Stimulated activated CD4-positive, alpha-beta T cell treated with anti-CD3 and anti-CD28 coated beads, Interleukin-12 subunit alpha, Interleukin-12 subunit beta, amount 100 ng/mL, for 48 hours (primary cell): ENCODE data around the gene MRPS18A.

Experiments
- DNase-seq, 3 donors: peaks; one replicate each; pipeline ENCODE4 v3.0.0-alpha.2; 2020; ENCODE audit warnings: low read depth in 2 of 3, low spot score in 1 of 3

The MRPS18A gene

DNA sequence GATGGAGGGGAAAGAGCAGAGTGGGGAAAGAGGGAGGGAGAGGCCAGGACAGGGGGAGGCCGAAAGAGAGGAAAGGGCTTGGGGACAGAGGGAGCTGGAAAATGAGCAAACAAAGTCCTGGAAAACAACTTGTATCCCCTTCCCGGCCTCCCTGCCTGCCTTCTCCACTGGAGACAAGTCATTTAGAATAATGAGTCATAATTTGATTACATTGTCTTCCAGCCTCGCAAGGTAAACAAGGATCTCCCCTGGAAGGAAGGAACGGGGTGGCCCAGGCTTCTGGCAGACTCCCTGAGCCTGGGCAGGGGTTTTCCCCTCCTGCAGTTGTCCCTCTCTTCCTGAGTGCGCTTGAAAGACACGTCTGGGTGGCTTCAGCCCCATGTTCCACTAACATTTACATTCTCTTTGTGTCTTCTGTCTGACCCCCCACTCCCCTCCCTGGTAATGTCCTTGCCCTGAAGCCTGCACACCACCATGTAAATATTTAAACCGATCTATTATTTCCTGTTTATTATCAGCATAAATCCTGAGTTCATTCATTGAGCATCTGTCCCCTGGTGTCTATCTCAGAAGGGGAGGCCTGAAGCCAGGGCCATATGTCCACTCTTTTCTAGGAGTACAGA, 12.1 kb upstream of the MRPS18A start:
- no peak for DNase-seq

DNA sequence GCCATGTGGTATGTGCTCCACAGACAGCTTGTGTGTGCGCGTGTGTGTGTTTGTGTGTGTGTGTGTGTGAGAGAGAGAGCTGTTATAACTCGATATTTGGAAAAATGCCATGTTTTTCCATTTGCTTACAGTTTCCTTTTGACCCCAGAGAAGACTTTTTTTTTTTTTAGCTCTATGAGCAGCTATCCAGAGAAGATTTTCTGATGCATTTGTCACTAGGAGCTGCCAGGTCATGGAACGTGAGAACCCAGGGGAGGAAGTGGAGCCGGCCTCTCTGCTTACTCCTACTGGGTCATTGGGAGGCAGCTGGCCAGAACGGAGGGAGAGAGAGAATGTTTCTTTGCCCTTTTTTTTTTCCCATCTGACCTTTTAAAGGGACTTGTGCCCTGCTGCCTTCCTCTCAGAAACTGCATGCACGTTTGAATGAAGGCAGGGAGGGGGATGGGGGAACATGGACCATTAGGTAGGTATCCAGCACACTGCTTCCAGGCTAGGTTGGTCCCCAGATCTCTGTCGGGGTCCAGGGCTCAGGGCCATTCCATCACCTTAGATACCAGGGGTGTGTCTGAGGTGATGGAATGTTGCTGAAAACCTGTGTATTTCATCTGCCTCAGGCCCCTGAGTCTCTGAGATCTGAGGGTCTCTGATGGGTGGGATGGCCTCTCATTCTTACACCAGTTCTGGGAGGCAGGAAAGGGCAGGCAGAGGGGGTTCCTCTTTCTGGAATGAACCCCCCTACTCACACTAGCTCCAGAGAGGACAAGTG, 11.2 kb upstream of the MRPS18A start:
- DNase-seq, result no peak

- DNase-seq, result no peak
These were observed 9.8 kb upstream of the MRPS18A start for GRCh38 chr6:43697421-43697820.

DNA sequence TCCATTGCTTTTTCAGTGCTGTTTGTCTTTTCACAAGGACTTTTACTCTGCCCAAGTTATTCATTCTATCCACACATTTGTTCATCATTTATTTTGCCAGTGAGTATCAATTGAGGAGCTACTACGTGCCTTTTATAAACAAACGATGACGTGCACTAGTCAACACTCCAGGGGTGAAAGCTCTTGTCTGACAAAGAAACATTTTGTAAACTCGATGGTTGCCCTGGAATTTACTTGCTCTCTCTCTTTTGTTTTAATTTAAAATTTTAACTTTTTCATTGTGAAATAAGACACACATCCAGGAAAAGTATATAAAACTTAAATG, 8.3 kb upstream of the MRPS18A start:
- DNase-seq, result no peak

DNA sequence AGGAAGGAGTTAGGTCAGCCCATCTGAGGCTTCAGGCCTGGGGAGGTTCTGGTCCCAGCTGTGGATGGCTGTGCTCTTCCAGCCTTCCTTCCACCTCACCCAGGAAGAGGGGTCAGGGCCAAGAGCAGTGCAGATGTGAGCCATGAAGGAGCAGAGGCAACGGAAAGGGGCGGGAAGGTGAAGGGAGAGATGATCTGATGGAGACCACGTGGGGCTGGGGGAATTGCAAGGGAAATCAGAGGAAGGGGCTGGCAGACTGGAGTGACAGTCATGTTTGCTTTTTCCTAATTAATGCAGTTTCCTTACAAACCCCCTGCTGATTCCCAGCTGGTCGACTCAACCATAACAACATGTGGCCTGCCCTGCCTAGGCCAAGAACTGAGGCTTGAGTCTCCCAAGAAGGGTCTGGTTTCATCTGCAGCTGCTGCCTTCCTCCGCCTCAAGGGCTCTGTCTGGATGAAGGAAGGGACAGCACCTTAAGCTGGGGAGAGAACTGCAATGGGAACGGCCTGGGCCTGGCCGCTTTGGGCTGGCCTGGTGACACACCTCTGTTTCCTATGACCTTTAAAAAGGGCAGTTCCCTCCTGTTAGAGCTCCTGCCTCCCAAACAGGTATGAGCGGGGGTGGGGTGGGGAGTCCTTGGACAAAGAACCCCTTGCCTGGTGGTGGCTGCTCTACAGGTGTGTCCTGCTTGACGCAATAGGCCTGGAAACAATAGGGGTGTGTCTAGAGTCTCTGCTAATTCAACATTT, 7.8 kb upstream of the MRPS18A start:
- DNase-seq, result no peak

DNA sequence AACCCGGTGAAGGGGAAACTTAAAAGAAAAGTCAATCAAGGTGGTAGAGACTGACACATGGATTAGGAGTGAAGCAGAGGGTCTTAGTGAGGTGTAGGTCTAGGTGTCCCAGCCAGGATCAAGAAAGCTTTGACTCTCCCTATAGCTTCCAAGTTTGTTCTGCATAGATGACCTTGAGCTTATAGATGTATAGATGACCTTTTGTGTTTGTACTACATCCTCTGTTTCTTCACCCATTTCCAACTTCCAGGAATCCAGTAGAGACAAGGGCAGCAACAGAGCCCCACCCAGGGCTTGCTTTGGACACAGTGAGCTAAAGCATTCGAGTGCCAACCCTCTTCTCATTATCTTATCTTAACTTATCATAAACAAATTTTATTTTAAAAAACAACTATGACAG, 1.8 kb upstream of the MRPS18A start:
- DNase-seq, result no peak

- no peak for DNase-seq
These were observed 533 bp downstream of the MRPS18A start for GRCh38 chr6:43687079-43687436.

DNA sequence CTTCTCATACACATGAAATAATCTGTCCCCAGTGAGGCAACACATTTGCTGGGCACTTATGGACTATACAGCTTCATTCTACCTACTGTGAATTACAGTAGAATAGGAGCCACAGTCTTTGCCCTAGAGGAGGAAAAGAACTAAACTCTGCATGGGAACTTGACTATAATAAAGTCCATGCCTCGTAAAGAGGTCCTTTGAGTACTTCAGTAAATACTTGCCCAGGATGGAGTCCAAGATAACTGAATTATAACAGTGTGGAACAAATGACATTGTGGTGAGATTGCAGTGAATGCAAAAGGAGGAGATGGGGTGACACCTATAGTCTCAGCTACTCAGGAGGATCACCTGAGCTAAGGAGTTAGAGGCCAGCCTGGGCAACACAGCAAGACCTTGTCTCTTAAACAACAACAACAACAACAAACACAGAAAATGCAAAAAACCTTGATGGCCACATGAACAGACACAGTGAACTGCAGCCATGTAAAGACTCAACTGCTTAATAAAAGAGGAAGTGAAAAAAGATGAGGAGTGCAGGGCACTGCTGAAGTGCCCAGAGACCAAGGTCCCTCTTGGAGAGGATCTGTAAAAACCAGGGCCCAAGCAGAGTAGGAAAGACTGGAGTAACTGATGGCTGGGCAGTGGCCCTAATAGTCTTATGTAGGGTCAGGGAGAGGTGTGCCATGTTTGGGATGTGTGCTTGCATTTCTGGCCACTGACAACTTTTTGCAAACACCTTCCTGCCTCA, 3.7 kb downstream of the MRPS18A start:
- DNase-seq, result no peak

DNA sequence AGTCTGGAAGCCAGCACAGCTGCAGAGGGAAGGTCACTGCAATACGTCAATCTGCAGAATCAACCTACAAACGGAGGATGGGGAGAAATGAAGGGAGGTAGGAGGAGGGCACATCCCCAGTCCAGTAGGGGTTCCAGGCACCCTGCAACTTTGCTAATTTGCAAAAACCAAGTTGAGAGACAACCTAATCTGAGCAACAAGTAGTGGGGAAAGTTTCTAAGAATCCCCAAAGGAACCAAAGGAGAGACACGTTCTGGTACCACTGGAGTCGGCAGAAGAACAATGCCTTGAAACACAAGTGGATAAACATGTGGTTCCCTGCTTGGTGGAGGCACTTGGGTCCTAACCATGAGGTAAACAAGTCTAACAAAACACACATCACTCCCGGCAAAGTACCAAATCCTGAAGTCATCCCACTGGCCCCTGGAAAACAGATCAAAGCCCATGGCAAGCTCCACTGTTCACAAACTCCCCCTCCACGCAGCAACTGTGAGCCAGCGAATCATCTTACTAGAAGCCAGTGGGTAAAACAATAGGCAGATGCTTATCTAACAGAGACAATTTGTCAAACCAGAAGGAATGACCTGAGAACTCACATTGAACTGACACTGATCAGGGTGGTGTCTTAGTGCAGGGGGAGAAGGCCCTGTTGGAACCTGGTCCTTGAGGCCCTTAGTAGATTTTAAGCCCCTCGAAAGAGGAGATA, 4.7 kb downstream of the MRPS18A start:
- no peak for DNase-seq

GRCh38 chr6:43681303-43681702, 6.3 kb downstream of the MRPS18A start:
- no peak for DNase-seq

DNA sequence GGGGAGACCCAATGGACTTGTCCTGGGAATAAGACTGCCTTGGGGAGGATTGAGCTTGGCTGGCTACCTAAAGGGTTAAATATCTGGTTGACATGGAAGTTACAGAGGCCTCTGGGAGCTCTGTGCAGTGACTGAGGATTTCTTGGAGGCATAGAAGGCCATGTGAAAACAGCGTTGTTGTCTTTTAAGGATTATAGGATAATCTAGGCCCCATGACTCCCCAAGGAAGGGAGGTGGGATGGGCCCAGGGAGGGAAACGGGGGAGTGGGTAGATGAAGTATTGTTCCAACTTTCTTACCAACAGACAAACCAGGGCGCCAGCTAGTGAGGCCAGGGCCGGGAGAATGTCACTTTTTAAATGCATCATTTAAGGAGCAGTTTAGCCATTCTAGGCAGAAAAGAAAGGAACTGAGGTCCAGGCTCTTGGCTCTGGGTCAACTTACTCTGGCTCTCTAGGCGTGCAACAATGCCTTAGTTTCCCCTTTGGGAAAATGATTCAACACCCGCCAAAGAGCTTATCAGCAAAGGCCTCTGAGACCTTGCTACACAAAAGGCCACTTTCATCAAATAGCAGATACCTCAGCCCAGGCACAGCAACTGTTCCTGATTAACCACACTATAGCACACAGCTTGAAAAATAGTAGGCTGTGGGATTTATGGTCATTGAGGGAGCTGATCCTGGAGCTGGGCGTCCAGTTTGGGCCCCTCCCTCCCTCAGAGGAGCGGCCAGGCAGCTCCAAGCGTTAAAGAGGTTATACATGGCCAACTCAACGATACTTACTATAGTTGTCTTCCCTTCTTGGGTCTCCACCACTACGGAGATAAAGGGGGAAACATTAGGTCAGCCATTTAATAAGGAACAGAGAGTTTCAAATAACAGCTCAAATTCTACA, 7.0 kb downstream of the MRPS18A start:
- no peak for DNase-seq

GRCh38 chr6:43679057-43679456, 8.5 kb downstream of the MRPS18A start:
- no peak for DNase-seq

- DNase-seq, result no peak
These were observed 9.2 kb downstream of the MRPS18A start for GRCh38 chr6:43678341-43678740.

GRCh38 chr6:43677759-43678158, 9.8 kb downstream of the MRPS18A start:
- no peak for DNase-seq

DNA sequence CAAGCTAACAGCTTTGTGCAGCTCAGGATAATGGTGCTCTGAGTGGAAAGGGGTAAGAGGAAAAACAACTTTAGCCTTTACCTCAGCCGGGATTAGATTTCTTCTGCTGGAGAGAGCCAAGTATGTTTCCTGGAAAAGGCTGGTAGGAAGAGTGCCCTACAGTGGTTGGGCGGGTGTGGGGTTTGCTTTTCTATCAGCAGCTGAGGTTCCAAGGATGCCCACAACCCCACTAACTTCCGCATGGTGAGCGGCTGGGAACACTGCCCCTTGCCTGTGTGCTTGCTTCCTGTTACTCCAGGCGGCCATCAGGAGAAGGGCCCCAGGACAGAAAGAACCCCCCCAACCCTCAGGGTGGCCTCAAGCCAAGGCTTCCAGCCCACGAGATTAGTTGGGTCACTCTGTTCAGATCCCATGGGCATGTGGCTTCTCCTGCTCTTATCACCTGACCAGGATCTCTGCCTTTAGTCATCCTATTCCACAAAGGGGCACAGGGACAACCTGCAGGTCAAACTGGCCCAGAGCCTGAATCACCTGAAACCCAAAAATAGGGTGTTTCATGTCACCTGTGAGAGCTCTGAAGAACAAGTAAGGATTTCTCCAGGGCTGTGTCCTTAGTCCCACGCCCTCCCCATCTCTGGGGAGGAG, 10.5 kb downstream of the MRPS18A start:
- DNase-seq, result no peak

- DNase-seq, result no peak
These were observed 12.7 kb downstream of the MRPS18A start for GRCh38 chr6:43674921-43675320.

DNA sequence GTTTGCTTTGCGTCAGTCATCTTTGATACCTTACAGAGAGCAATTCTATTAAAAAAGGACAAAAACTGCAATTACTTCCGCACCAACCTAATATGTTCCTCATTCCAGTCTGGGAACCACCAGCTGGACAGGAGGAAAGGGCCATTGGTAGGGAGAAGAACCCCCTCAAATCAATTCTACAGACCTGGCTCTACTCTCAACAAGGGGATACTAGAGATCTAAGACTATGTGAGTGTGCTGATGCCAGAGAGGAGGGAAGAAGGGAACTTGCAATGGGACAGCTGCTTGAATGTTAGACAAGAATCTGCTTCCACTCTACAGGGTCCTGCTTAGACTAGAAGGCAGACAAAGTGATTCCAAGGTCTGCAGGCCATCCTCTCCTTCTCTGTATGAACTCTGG, 13.3 kb downstream of the MRPS18A start:
- DNase-seq, result no peak

DNA sequence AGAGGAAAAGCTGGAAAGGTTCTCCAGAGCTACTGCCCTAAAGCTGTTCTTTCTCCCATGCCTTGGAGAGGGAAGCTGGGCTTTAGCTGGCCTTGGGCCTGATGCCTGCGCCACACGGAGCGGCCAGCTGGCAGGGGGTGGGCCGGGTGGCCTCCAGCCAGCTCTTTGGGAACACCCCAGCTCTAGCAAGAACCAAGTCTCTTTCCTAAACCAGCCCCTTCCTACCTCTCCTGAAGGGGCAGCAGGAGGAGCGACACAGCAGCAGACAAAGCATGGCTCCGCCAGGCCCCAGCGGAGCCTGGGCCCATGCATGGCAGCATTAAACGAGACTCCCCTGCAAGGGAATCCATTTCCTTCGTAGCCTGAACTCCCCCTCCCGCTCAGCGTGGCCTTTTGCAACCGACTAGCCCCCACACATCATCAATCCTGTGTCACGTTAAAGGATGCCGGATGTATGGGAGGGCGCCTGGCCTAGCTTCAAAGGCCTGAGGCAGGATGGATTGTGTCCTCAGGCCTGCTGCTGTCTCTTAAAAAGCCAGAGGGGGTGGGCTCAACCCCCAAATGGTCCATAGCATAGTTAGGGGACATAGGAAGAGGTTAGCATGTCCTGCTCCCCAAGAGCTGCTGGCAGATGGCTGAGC, 14.0 kb downstream of the MRPS18A start:
- no peak for DNase-seq
